Hindlimb muscle (tissue), 1 donor: ENCODE data around the gene CXXC4. TPM values are rescaled to one million over a fixed set of nuclear protein-coding genes. Genes with fewer than 3 reads are reported as not detected.

Source experiments
- DNase-seq: peaks from one replicate; pipeline ENCODE4 v3.0.0-alpha.2; 2013
- polyA plus RNA-seq: library from polyadenylated mRNA; unstranded; fragments of 120-200 nt; gene quantifications from one replicate; pipeline ENCODE4 v1.2.1, GENCODE V29; 2013; ENCODE audit not compliant: insufficient read length

The CXXC4 gene
- polyA plus RNA-seq: 2.6 TPM

- DNase-seq: peak; percentile 80
Measured at GRCh38 chr4:104494822-104495559, at the start of gene CXXC4. CXXC4 (minus strand) TSS chr4:104494894; CDS start chr4:104491802, 3,092 bp downstream.

- DNase-seq: no peak
Measured at GRCh38 chr4:104533156-104533555, 38.5 kb upstream of the CXXC4 start.

- no peak for DNase-seq
Measured at GRCh38 chr4:104532677-104533076, 38.0 kb upstream of the CXXC4 start.

GRCh38 chr4:104531390-104531789 is 36.7 kb upstream of the CXXC4 start:
- DNase-seq: peak; percentile 3

- no peak for DNase-seq
Measured at GRCh38 chr4:104530426-104530825, 35.7 kb upstream of the CXXC4 start.

- no peak for DNase-seq
Measured at GRCh38 chr4:104524591-104524990, 29.9 kb upstream of the CXXC4 start.

- DNase-seq: no peak
Measured at GRCh38 chr4:104524026-104524425, 29.3 kb upstream of the CXXC4 start.

GRCh38 chr4:104519588-104519987 is 24.9 kb upstream of the CXXC4 start:
- no peak for DNase-seq

- no peak for DNase-seq
Measured at GRCh38 chr4:104516884-104517283, 22.2 kb upstream of the CXXC4 start.

GRCh38 chr4:104508224-104508623 is 13.5 kb upstream of the CXXC4 start:
- DNase-seq: no peak

- no peak for DNase-seq
Measured at GRCh38 chr4:104507112-104507511, 12.4 kb upstream of the CXXC4 start.

GRCh38 chr4:104504536-104504935 is 9.8 kb upstream of the CXXC4 start:
- no peak for DNase-seq

GRCh38 chr4:104502471-104502870 is 7.8 kb upstream of the CXXC4 start:
- DNase-seq: no peak

GRCh38 chr4:104501290-104501689 is 6.6 kb upstream of the CXXC4 start:
- no peak for DNase-seq

GRCh38 chr4:104500442-104500841 is 5.7 kb upstream of the CXXC4 start:
- DNase-seq: no peak

- no peak for DNase-seq
Measured at GRCh38 chr4:104494185-104494584, 509 bp downstream of the CXXC4 start.

- DNase-seq: no peak
Measured at GRCh38 chr4:104493081-104493831, 1.4 kb downstream of the CXXC4 start.

- DNase-seq: no peak
Measured at GRCh38 chr4:104492183-104492771, 2.4 kb downstream of the CXXC4 start.

- peak; percentile 48 for DNase-seq
Measured at GRCh38 chr4:104491481-104492182, 3.1 kb downstream of the CXXC4 start.

GRCh38 chr4:104490770-104491480 is 3.8 kb downstream of the CXXC4 start:
- DNase-seq: peak; percentile 49

- DNase-seq: no peak
Measured at GRCh38 chr4:104490096-104490769, 4.5 kb downstream of the CXXC4 start.

- no peak for DNase-seq
Measured at GRCh38 chr4:104489731-104490095, 5.0 kb downstream of the CXXC4 start.
